GM13976 (cell line): Measurements from ENCODE around the gene SPINT2.
"Not testable (repeated sequence)": the region's sequence is repeated elsewhere in the genome, so short reads cannot be mapped to it uniquely, and the experiment has no call there.

Experiments
- DNase-seq: peaks from one replicate; pipeline ENCODE4 v3.0.0; 2012; ENCODE audit warnings: low spot score
- in situ Hi-C: fragments of 300-500 bp; cut with MboI; formaldehyde crosslinking; loops from one replicate; pipeline ENCODE4 v1.12.0; 2022; ENCODE audit warnings: low sequenced_read_pairs, mixed read lengths, inconsistent platforms; ENCODE audit not compliant: unreplicated experiment
- TF ChIP-seq, protein P1 (sequence below): IDR thresholded peaks from 2 replicates; pipeline ENCODE4 v1.5.1; 2012; ENCODE audit warnings: borderline replicate concordance, mild to moderate bottlenecking; ENCODE audit not compliant: insufficient read depth; ENCODE audit errors: extremely low read depth, missing control alignments, control extremely low read depth

SPINT2 gene

DNA sequence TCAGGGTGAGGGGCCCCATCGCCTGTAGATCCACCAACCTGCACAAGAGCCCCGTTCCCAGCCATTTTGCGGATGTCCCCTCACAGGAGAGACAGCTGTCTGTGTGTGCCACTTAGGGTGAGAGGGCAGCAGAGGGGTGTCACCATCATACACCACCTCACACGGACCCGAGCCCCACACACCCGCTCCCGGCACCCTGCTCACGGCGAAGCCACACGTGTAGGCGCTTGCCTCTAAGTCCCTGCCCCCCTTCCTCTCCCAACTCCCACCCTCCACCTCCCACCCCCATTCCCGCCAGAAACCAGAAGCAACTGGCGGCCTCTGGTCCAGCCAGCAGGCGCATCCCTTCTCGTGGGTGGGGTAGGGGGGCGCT is 36.4 kb upstream of the SPINT2 start:
- in situ Hi-C loops = no loop called here
- DNase-seq = no peak
- TF ChIP-seq, protein P1, sequence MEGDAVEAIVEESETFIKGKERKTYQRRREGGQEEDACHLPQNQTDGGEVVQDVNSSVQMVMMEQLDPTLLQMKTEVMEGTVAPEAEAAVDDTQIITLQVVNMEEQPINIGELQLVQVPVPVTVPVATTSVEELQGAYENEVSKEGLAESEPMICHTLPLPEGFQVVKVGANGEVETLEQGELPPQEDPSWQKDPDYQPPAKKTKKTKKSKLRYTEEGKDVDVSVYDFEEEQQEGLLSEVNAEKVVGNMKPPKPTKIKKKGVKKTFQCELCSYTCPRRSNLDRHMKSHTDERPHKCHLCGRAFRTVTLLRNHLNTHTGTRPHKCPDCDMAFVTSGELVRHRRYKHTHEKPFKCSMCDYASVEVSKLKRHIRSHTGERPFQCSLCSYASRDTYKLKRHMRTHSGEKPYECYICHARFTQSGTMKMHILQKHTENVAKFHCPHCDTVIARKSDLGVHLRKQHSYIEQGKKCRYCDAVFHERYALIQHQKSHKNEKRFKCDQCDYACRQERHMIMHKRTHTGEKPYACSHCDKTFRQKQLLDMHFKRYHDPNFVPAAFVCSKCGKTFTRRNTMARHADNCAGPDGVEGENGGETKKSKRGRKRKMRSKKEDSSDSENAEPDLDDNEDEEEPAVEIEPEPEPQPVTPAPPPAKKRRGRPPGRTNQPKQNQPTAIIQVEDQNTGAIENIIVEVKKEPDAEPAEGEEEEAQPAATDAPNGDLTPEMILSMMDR = no peak

DNA sequence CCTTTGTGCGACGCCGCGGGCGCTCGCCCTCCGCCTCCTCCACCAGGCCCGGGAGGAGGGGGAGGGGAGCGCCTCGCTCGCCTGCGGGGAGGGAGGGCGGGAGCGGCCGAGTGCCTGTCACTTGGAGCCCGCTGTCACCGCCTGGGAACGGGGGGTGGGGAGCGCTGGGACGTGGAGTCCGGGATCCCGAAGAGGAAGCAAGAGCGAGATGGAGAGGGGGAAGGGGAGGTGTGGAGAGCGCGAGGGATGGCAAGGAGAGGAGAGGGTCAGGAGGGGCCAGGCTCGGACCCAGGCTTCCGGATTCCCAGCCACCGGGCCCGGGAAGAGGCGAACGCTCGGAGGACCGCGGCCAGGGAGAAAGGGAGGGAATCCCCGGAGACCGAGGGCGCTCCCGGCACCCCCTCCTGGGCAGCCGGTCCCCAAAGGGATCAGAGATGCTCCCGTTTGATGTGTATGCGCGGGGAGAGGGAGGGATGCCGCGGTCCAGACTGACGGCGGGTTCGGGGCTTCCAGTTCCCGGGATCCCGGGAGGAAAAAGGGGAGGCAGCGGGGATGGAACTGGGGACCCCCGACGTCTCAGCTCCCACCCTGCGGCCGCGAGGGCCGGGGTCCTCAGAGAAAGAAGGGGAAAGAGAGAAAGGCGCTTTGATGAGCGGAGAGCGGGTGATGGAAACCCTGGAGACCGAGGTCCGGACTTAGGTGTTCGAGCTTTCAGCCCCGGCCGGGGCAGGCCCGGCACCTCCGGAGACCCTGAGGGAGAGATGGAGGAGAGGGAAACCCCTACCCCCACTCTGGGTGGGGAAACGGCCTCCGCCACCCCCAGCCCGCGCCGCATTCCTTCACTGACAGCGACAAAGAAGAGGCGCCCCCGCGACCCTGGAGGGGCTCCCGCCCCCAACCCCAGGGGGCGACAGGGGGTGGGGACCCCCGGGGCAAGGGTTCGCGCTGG is 35.6 kb upstream of the SPINT2 start:
- TF ChIP-seq, protein P1 = no peak
- in situ Hi-C loops = no loop called here
- DNase-seq = no peak

DNA sequence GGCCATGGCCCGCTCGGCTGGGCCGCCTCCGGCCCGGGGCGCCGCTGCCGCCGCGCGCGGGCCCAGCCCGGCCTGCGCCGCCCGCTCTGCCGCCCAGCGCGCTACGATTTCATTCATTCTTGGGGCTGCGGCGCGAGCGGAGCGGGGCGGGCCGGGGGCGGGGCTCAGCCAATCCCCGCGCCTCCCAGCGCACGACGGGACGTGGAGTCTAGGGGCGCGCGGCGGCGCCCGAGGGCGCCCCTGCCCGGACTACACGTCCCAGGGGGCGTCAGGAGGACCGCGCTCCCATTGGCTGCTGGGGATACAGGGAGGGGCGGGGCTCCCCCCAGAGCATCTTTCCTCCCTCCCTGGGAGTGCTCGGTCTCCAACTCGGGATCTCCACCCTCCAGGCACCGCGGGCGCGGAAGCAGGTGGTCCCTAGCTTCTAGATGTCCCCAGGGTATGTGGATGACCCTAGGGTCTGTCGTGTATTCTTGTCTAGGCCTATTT is 34.7 kb upstream of the SPINT2 start:
- in situ Hi-C loops = loop anchor here (10.0 kb wide), 1 partner anchor 325 kb away; the partner anchor contains the start of genes SIPA1L3 and WDR87
- TF ChIP-seq, protein P1 = peak; percentile 21
- DNase-seq = peak; percentile 93

DNA sequence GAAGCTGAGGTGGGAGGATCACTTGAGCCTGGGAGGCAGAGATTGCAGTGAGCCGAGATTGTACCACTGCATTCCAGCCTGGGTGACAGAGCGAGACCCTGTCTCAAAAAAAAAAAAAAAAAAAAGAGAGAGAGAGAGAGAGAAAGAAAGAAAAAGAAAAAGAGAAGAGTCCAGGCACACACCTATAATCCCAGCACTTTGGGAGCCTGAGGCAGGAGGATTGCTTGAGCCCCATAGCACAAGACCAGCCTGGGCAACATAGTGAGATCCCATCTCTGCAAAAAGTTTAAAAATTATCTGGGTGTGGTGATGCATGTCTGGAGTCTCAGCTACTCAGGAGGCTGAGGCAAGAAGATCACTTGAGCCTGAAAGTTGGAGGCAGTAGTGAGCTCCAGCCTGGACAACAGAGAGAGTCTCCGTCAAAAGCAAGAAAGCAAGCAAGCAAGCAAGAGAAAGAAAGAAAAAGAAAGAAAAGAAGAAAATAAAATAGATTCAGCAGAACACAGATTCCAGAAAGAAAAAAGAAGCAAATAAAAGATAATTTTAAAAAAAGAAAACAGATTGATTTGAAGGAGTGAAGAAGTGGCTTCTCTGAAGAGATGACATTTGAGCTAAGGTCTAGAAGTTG is 33.8 kb upstream of the SPINT2 start:
- in situ Hi-C loops = loop anchor here (10.0 kb wide), 1 partner anchor 326 kb away; the partner anchor contains the start of genes SIPA1L3 and WDR87
- DNase-seq = not testable (repeated sequence)

DNA sequence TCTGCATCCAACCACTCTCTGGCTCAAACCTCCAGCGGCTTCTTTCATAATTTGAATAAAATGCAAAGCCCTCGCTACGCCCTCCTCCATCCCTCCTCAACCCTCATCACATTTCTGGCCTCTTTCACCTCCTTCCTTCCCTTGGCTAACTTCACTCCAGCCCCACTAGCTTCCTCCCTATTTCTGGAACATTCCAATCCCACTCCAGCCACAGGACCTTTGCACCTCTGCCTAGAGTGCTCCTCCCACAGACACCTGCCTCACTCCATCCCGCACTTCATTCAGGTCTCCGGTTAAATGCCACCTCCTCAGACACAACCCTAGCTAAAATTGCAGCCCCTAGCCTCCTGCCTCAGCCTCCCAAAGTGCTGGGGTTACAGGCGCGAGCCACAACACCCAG is 32.5 kb upstream of the SPINT2 start:
- TF ChIP-seq, protein P1 = no peak
- in situ Hi-C loops = loop anchor here (10.0 kb wide), 1 partner anchor 327 kb away; the partner anchor contains the start of genes SIPA1L3 and WDR87
- DNase-seq = no peak

DNA sequence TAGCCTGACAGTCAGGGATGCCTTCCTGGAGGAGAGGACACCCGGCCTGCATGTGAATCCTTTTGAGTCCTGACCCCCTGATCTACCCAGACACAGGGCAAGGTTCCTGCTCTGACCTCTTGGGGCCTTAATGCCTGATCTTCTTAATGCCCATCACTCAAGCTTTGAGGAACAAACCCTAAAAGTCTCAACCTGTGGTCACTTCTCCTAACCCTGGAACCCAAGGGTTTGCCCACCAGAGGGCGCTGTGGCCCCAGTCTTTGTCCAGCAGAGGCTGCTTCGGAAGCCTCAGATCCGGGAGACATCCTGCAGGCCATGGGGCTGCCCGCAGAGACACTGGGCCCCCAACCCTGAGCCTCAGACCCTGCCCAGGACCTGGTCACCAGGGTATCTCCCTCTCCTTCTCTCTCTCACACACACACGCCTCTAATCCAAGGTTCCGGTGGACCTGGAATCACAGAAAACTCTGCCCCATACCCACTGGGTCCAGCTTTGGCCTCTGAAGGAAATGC is 30.6 kb upstream of the SPINT2 start:
- TF ChIP-seq, protein P1 = peak; percentile 85
- in situ Hi-C loops = loop anchor here (10.0 kb wide), 1 partner anchor 329 kb away; the partner anchor contains the start of genes SIPA1L3 and WDR87
- DNase-seq = peak; percentile 90
